GM13976 (cell line): Measurements from ENCODE around the gene ATM.

Experiments
- DNase-seq: peaks from one replicate; pipeline ENCODE4 v3.0.0; 2012; ENCODE audit warnings: low spot score
- CTCF ChIP-seq: IDR thresholded peaks from 2 replicates; pipeline ENCODE4 v1.5.1; 2012; ENCODE audit warnings: borderline replicate concordance, mild to moderate bottlenecking; ENCODE audit not compliant: insufficient read depth; ENCODE audit errors: extremely low read depth, missing control alignments, control extremely low read depth
- in situ Hi-C: fragments of 300-500 bp; cut with MboI; formaldehyde crosslinking; loops from one replicate; pipeline ENCODE4 v1.12.0; 2022; ENCODE audit warnings: low sequenced_read_pairs, mixed read lengths, inconsistent platforms; ENCODE audit not compliant: unreplicated experiment

ATM gene

GRCh38 chr11:108324587-108324986 lies 101.7 kb downstream of the ATM start:
- in situ Hi-C loops = no loop called here
- TF ChIP-seq CTCF = no peak
- no peak for DNase-seq

GRCh38 chr11:108333403-108333899 lies 110.6 kb downstream of the ATM start:
- no peak for TF ChIP-seq CTCF
- in situ Hi-C loops = no loop called here
- no peak for DNase-seq

- in situ Hi-C loops = no loop called here
- TF ChIP-seq CTCF = no peak
- no peak for DNase-seq
These were observed 115.9 kb downstream of the ATM start for GRCh38 chr11:108338750-108339149.

GRCh38 chr11:108340973-108341372 lies 118.1 kb downstream of the ATM start:
- DNase-seq = no peak
- in situ Hi-C loops = no loop called here
- TF ChIP-seq CTCF = no peak

- no peak for DNase-seq
- in situ Hi-C loops = no loop called here
- no peak for TF ChIP-seq CTCF
These were observed 118.8 kb downstream of the ATM start for GRCh38 chr11:108341654-108342053.

- DNase-seq = no peak
- in situ Hi-C loops = no loop called here
- no peak for TF ChIP-seq CTCF
These were observed 120.8 kb downstream of the ATM start for GRCh38 chr11:108343714-108344113.

- in situ Hi-C loops = no loop called here
- TF ChIP-seq CTCF = no peak
- no peak for DNase-seq
These were observed 122.9 kb downstream of the ATM start for GRCh38 chr11:108345767-108346166.
